COR-L47 (cell line): Measurements from ENCODE around the gene DCLK2.

ENCODE experiments used
- DNase-seq: peaks from one replicate; lab custom pipeline; 2025; lab: John Stamatoyannopoulos, UW

DCLK2 gene

GRCh38 chr4:150069353-150069752 is 8.9 kb upstream of the DCLK2 start:
- no peak for DNase-seq

GRCh38 chr4:150070464-150071170 is 7.6 kb upstream of the DCLK2 start:
- DNase-seq = no peak

- DNase-seq = no peak
Measured at GRCh38 chr4:150072471-150072870, 5.8 kb upstream of the DCLK2 start.

GRCh38 chr4:150072906-150073714 is 5.1 kb upstream of the DCLK2 start:
- no peak for DNase-seq

- no peak for DNase-seq
Measured at GRCh38 chr4:150074064-150074463, 4.2 kb upstream of the DCLK2 start.

GRCh38 chr4:150078579-150079080 is 385 bp downstream of the DCLK2 start:
- no peak for DNase-seq

- peak; percentile 77 for DNase-seq
Measured at GRCh38 chr4:150079081-150079581, 886 bp downstream of the DCLK2 start.

- DNase-seq = no peak
Measured at GRCh38 chr4:150080337-150080736, 2.1 kb downstream of the DCLK2 start.

GRCh38 chr4:150080875-150081274 is 2.6 kb downstream of the DCLK2 start:
- DNase-seq = no peak

- DNase-seq = no peak
Measured at GRCh38 chr4:150082241-150082640, 4.0 kb downstream of the DCLK2 start.

- DNase-seq = no peak
Measured at GRCh38 chr4:150087006-150087405, 8.8 kb downstream of the DCLK2 start.

- no peak for DNase-seq
Measured at GRCh38 chr4:150089732-150090131, 11.5 kb downstream of the DCLK2 start.

GRCh38 chr4:150090836-150091235 is 12.6 kb downstream of the DCLK2 start:
- DNase-seq = no peak

GRCh38 chr4:150094676-150095075 is 16.4 kb downstream of the DCLK2 start:
- DNase-seq = no peak

GRCh38 chr4:150096625-150097024 is 18.4 kb downstream of the DCLK2 start:
- DNase-seq = no peak

GRCh38 chr4:150098214-150098613 is 20.0 kb downstream of the DCLK2 start:
- DNase-seq = no peak

GRCh38 chr4:150104404-150105027 is 26.3 kb downstream of the DCLK2 start:
- DNase-seq = no peak

- no peak for DNase-seq
Measured at GRCh38 chr4:150106886-150107285, 28.6 kb downstream of the DCLK2 start.

GRCh38 chr4:150108691-150109090 is 30.4 kb downstream of the DCLK2 start:
- no peak for DNase-seq

GRCh38 chr4:150114641-150115040 is 36.4 kb downstream of the DCLK2 start:
- DNase-seq = no peak

GRCh38 chr4:150115851-150116250 is 37.6 kb downstream of the DCLK2 start:
- DNase-seq = no peak

GRCh38 chr4:150116506-150116905 is 38.3 kb downstream of the DCLK2 start:
- DNase-seq = no peak

GRCh38 chr4:150117094-150117493 is 38.8 kb downstream of the DCLK2 start:
- DNase-seq = no peak
